Activated CD8-positive, alpha-beta memory T cell treated with anti-CD3 and anti-CD28 coated beads, Interleukin-2, amount 50 U/mL, for 24 hours (primary cell): Measurements from ENCODE around the gene OPA3.

Source experiments
- DNase-seq: peaks from one replicate; pipeline ENCODE4 v3.0.0-alpha.2; 2020; ENCODE audit errors: extremely low read depth

The OPA3 gene

GRCh38 chr19:45598267-45599001 lies 13.8 kb upstream of the OPA3 start:
- DNase-seq: no peak

- no peak for DNase-seq
Measured at GRCh38 chr19:45597425-45598111, 13.0 kb upstream of the OPA3 start.

- no peak for DNase-seq
Measured at GRCh38 chr19:45595814-45596213, 11.2 kb upstream of the OPA3 start.

GRCh38 chr19:45593520-45593919 lies 8.9 kb upstream of the OPA3 start:
- no peak for DNase-seq

- DNase-seq: no peak
Measured at GRCh38 chr19:45592366-45592765, 7.8 kb upstream of the OPA3 start.

GRCh38 chr19:45591638-45592005 lies 7.0 kb upstream of the OPA3 start:
- DNase-seq: no peak

- DNase-seq: no peak
Measured at GRCh38 chr19:45591004-45591637, 6.5 kb upstream of the OPA3 start.

- no peak for DNase-seq
Measured at GRCh38 chr19:45590300-45591003, 5.8 kb upstream of the OPA3 start.

- no peak for DNase-seq
Measured at GRCh38 chr19:45589768-45590167, 5.2 kb upstream of the OPA3 start.

- no peak for DNase-seq
Measured at GRCh38 chr19:45587873-45588272, 3.3 kb upstream of the OPA3 start.

GRCh38 chr19:45585158-45585577 lies 566 bp upstream of the OPA3 start:
- no peak for DNase-seq

- no peak for DNase-seq
Measured at GRCh38 chr19:45581576-45581975, 3.0 kb downstream of the OPA3 start.

GRCh38 chr19:45578861-45579260 lies 5.7 kb downstream of the OPA3 start:
- DNase-seq: no peak

- DNase-seq: no peak
Measured at GRCh38 chr19:45577111-45577905, 7.3 kb downstream of the OPA3 start.

GRCh38 chr19:45576682-45577081 lies 7.9 kb downstream of the OPA3 start:
- DNase-seq: no peak

GRCh38 chr19:45575216-45575615 lies 9.4 kb downstream of the OPA3 start:
- DNase-seq: no peak

- no peak for DNase-seq
Measured at GRCh38 chr19:45574526-45574925, 10.1 kb downstream of the OPA3 start.

GRCh38 chr19:45571457-45572220 lies 13.0 kb downstream of the OPA3 start:
- no peak for DNase-seq

GRCh38 chr19:45569619-45570421 lies 14.8 kb downstream of the OPA3 start:
- no peak for DNase-seq

- DNase-seq: no peak
Measured at GRCh38 chr19:45568732-45569131, 15.9 kb downstream of the OPA3 start.
